Left renal cortex interstitium (tissue), 4 donors: ENCODE measurements around the gene FXR2. TPM values are rescaled to one million over a fixed set of nuclear protein-coding genes. Genes with fewer than 3 reads are reported as not detected.
A peak's percentile ranks its signal among the peaks of the same experiment; 100 is the strongest.
"Not testable (repeated sequence)": the region's sequence is repeated elsewhere in the genome, so short reads cannot be mapped to it uniquely, and the experiment has no call there.

Experiments used
- DNase-seq, 4 donors: peaks; one replicate each; pipeline ENCODE4 v3.0.0-alpha.2; 2013; ENCODE audit warnings: low read depth in 4 of 4, low spot score in 2 of 4, missing footprints in 1 of 4
- polyA plus RNA-seq, 4 donors: library from polyadenylated mRNA; unstranded; fragments of 120-200 nt; gene quantifications; one replicate each; pipeline ENCODE4 v1.2.1, GENCODE V29; 2013; ENCODE audit not compliant: insufficient read length in 4 of 4

Gene FXR2
- polyA plus RNA-seq, 4 donors = 46.3 to 56.5 (median 52.4) TPM

- no peak for DNase-seq
These were observed 15.4 kb upstream of the FXR2 start, which contains the start of gene SHBG for GRCh38 chr17:7629939-7630571. Gene SHBG, plus strand, starts transcription at chr17:7630135. Its CDS starts 38 bp downstream, at chr17:7630173.

- DNase-seq = peak; percentile 80 to 92 (median 86)
These were observed 12.8 kb upstream of the FXR2 start, which contains the start of gene SAT2 for GRCh38 chr17:7627250-7628121. Gene SAT2, minus strand, starts transcription at chr17:7627821. Its CDS starts 186 bp downstream, at chr17:7627635.

- DNase-seq = no peak
These were observed 12.2 kb upstream of the FXR2 start for GRCh38 chr17:7626956-7627249.

GRCh38 chr17:7626307-7626706 lies 11.6 kb upstream of the FXR2 start:
- DNase-seq = no peak

- DNase-seq = not testable (repeated sequence)
These were observed 11.1 kb upstream of the FXR2 start for GRCh38 chr17:7625749-7626148.

GRCh38 chr17:7623661-7624060 lies 9.0 kb upstream of the FXR2 start:
- DNase-seq = no peak

GRCh38 chr17:7620835-7621234 lies 6.1 kb upstream of the FXR2 start:
- no peak for DNase-seq

GRCh38 chr17:7618608-7619007 lies 3.9 kb upstream of the FXR2 start:
- no peak for DNase-seq

- no peak for DNase-seq
These were observed 609 bp upstream of the FXR2 start for GRCh38 chr17:7615265-7615747.

GRCh38 chr17:7613769-7614424 lies 800 bp downstream of the FXR2 start:
- no peak for DNase-seq

GRCh38 chr17:7612294-7612640 lies 2.4 kb downstream of the FXR2 start:
- no peak for DNase-seq

- no peak for DNase-seq
These were observed 2.9 kb downstream of the FXR2 start for GRCh38 chr17:7611635-7612293.

- DNase-seq = no peak
These were observed 4.1 kb downstream of the FXR2 start for GRCh38 chr17:7610641-7611040.

- DNase-seq = no peak
These were observed 8.4 kb downstream of the FXR2 start for GRCh38 chr17:7606280-7606679.

- not testable (repeated sequence) for DNase-seq
These were observed 17.1 kb downstream of the FXR2 start for GRCh38 chr17:7597561-7597960.

GRCh38 chr17:7593296-7593695 lies 21.4 kb downstream of the FXR2 start:
- DNase-seq = no peak

GRCh38 chr17:7592422-7593021 lies 22.2 kb downstream of the FXR2 start:
- no peak for DNase-seq

GRCh38 chr17:7591596-7591995 lies 23.1 kb downstream of the FXR2 start:
- no peak for DNase-seq

GRCh38 chr17:7590743-7591142 lies 24.0 kb downstream of the FXR2 start:
- no peak for DNase-seq

GRCh38 chr17:7589891-7590691 lies 24.6 kb downstream of the FXR2 start, which contains the start of gene SOX15:
Gene SOX15, minus strand, starts transcription at chr17:7590094. Its CDS starts 418 bp downstream, at chr17:7589676.
- DNase-seq = no peak
